NCI-H146 (cell line): ENCODE results near the gene STT3B.

Experiments
- DNase-seq: peaks from one replicate; lab custom pipeline; 2025; lab: John Stamatoyannopoulos, UW

STT3B gene

DNA sequence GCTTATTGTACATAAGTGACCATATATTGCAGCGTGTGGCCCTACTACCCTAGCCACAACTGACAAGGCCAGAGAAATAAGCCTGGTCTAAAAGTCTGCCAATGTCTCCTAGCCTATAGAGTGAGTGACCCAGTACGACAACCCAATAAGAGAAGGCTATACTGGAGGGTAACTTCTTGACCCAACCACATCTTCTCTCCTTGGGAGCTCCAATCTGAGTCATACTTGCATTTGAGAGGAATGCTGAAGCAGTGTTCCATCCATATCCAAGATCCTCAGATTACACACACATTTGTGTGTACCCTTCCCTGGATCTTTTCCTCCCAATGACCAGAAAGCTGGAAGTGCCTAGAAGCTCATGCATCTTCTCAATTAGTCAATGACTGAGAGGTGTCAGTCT is 11.3 kb upstream of the STT3B start:
- DNase-seq, result no peak

DNA sequence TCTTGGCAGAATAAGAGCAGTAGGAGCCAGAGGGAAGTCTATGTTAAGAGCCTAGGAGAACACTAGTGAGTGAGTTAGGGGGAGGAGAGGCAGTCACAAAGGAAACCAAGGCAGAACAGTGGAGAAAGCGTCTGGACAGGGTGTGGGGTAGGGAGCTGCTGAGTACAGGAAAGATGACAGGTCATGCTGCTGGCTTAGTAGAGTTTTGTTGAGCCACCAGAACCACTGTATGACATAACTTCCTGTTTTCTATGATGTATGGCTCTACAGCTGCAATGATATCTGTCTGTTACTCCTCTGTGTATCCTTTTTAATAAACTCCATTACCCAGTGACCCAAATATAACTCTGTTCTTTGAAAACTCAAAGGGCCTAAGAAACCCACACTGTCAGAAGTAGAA is 10.6 kb upstream of the STT3B start:
- DNase-seq, result no peak

DNA sequence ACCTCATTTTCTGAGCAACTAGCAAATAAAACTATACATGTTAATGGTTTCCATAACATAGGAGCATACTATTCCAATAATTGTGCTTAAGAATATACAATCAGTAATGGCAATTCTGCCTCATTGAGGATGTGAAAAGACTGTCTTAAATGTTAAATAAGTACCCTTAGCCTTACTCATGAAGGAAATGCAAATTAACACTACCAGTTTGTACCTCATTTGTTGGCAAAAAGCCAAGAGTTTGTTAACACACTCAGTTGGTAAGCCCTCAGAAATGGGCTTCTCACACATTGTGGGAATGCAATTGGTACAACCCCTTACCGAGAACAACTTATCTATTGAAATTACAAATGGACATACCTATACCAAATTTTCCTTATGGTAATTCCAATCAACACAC is 9.2 kb upstream of the STT3B start:
- DNase-seq, result no peak

DNA sequence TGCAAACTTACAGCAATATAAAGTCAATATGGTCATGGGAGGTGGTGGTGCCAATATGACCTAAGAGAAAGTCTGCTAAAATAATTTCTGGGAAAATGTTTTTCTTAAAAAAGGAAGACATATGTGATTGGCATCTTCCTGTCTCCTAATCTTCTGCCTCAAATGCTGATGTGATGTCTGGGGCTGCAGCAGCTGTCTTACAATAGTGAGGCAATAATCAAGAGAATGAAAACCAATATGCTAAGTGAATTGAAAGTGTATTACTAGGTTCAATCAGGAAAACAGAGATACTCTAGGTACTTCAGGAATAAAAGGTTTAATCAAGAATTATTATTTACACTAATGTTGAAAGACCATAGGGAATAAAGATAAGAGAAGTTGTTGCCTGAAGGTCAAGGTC is 7.2 kb upstream of the STT3B start:
- DNase-seq, result no peak

DNA sequence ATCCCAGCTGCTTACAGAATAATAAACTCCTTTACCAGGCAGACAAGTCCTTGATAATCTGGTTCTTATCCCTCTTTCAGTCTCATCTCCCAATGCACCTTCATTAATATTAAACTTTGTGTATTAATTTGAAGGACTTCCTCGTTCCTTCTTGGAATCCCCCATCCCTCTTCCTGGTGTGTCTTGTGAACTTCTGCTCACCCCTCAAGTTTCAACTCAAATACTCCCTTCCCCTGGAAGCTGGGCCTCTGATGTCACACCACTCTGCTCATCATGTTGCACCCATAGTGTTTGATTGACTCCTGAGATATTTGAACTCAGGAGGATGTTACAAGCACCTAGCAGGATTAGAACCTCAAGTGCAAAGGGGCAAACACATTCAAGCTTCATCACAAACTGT is 3.3 kb upstream of the STT3B start:
- no peak for DNase-seq

DNA sequence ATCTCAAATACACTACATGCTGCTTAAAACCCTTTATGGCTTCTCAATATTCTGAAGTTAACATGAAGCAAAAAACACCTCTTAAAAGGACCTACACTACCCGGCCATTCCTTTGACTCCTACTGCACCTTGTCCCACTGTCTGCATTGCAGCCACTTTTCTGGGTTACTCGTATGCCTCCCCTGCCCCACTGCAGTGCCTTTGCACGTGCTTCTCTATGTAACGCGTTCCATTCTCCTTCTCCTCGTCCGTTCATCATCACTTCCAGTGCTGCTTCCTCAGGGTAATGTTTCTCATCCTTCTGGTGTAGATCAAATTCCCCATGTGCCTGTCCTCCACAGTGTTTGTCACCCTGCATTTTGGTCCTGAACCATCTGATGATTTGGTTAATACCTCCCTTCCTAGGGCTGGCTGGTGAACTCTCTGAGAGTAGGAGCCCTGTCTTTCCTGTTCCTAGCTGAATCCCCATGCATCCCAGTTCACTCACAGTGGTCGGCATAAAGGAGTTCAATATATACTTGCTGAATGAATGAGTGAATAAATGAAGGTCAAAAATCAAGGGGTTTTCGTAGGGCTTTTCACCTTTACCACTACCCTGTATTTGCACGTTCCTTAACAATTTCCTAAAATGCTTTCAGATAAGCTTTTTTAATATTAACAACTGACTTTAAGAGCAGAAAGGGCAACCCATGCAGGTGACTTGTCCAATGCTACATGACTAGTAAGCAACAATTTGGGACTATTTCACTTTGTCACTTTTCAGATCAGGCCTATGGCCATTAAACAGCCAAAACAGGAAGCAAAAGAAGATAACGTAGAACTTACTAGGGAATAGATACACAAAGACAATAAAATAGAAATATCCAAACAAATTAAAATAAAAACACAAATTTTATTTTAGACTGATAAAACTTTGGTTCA is 2.4 kb upstream of the STT3B start:
- DNase-seq, result no peak

DNA sequence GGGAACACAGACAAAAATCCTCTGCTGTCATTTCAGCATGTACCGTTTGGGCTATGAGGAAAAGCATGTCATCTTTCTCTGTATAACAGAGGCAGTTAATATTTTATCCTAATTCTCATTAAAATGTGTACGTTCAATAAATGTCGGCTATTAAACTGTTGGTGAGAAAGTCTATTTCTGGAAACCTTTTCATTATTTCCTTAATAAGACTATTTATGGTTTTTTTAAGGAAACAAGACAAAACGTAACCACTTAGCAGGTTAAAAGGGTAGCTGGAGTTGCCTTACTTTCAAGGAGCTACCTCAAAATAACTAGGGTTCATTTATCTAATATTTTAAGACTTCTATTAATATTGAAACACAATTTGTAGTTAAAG is 1.8 kb upstream of the STT3B start:
- DNase-seq, result no peak

DNA sequence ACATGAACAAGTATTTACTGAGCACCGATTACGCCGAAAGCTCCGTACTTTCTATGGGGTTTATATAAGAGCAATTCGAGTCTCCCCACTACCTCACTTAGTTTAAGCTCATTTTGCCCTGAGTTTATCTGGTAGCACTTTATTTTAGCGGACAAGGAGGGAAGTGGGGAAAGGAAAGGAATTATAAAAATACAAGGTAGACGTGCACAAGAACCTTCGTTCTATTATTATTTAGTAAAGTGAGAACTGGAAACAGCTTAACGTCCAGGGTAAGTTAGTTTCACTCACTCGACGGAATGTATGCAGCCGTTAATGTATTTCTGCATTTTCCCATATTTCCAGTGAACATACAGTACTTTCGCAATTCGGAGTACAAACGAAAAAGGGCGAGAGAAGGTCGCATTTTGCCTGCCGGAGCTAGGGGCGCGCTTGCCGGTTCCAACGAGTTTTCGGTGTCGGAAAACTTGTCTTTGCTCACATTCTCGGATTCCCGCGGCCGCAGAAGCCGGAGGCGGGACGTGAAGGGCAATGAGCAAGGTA is 1.2 kb upstream of the STT3B start:
- DNase-seq, result peak; percentile 37

DNA sequence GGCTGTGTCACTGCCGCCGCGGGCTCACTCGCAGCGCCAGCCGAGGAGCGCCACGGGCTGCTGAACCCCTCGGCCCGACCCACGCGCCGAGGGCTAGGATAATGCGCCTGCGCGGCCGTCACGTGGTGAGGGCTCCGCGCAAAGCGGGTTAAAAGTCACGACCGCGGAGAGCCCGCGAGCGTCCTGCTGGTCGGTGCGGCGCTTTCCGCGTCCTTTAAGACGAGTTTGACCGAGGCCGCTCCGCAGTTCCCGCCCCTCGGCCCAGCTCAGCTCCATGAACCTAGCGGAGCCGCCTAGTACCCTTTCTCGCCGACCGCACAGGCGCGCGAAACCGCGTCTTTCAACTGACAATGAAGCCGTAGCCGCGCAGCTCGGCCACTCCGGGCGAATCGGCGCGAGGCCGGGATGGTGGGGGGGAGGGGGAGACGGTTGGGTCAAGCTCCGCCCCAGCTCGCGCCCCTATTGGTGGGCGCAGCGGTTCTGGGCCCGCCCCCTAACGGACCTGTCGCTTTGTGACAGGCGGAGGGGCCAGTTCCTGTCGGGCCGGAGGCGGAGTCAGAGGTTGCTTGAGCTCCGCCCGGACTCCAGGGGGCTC is 636 bp upstream of the STT3B start:
- peak; percentile 98 for DNase-seq

DNA sequence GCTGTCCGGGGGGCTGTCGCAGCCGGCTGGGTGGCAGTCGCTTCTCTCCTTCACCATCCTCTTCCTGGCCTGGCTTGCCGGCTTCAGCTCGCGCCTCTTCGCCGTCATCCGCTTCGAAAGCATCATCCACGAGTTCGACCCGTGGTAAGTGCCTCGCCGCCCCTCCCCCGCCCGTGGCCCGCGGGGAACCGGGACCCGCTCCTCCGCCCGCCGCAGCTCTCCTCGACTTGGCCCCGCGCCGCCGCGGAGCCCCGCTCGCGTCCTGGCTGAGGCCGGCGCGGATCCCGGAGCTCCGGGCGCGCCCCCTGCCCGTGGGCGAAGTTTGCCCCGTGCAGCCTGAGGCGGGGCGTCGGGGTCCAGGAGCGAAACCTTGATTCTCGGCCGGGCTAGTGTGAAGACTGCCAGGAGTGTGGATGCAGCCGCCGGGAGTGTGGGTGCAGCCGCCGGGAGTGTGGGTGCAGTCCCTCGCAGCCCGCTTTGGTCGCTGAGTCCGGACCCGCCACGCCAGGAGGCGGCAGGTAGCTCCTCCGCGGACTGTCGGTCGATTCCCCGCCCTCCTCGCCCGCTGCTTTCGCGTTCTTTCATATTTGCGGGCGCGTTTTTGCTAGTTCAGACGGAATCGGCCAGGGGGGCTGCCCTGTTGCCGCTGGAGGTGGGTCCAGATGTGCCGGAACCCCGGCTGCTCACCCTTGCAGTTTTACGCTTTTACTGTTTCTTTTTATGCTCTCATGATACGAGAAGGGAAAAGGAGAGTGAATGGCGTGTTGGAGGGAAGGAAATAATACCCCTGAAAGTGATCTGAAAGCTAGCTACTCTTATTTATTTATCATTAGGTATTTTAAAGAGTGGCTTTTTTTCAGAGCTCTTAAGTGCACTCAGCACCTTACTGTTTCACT is 692 bp downstream of the STT3B start:
- DNase-seq, result peak; percentile 58

DNA sequence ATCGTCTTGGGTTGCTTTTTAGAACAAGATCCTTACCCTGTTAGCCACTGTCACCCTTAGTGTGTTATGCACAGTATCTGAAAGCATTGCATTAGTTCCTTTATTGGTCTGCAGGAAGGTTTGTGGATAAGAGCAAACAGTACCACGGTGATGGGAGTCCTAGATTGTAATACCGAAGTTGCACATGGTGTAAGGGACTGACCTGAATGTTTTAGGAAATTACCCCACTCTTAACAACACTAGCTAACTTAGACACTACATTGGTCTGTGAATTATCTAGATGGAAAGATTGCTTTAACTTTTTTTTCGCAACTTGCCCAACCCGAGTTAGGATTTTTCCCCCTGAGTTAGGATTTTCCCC is 1.3 kb downstream of the STT3B start:
- no peak for DNase-seq

DNA sequence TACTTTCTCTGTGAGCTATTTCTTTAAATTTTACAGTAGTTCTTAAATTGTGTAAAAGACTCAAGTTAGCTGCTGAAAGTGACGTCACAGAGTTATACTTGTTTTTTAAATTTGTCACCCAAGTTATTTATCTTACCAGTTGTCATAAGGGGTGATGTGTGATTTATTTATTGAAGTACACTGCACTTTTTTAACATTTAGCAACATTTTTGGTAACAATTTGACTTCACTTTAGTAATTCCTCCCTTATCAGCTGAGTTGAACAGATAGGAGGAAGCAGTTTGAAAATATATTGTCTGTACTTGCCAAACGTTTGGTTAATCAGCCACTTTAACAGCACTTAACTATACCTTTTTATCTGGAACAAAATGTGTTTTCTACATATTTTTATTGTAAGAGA is 3.8 kb downstream of the STT3B start:
- DNase-seq, result no peak

DNA sequence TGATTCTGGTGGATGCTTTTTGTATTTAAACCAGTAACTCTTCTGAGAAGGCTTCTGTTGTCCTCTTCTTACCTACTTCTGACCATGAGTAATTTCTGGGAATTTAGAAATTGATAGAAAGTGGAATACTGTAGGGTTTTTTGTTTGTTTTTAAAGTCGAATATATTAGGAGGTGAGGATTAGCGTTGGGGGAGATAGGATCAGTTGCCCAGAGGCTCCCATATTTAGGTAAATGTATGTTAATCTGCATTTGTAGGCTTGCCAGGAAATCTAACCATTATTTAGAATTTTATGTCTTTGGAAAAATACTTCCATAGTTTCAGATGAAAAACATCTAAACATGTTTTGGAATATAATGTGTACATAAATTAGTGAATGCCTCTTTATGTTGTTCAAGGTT is 6.1 kb downstream of the STT3B start:
- no peak for DNase-seq

DNA sequence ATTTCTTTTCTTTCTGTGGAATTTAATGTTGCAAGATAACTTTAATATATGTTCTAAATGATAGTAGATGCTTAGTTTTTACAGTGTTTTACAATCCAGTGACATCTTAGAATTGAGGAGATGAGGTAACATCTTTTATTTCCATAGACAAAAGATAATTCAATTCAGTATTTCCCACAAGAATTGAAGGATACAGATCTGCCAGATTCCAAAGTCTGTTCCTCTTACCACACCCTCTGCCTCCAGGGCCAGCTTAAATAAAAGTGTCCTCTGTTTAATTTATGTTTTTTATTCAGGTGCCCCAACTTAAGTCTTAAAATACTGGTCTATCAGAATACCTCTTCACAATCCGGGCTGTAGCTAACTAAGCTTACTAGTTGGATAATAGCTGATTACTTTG is 6.5 kb downstream of the STT3B start:
- DNase-seq, result no peak

DNA sequence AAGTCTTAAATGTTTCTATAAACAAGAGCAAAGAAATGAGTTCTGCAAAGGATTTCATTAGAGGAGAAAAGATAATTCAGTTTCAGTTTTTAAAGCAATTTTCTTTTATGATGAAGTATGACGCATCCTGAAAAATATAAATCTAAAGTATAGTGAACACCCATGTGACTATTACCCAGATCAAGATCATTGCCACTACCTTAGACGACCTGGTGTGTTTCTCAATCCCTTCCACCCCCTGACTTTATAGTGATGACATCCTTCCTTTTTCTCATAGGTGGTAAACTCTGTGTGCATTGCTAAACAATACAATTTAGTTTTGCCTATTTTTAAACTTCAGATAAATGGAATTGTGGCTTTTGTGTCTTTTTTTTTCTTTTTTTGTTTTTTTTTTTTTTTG is 8.4 kb downstream of the STT3B start:
- DNase-seq, result no peak

DNA sequence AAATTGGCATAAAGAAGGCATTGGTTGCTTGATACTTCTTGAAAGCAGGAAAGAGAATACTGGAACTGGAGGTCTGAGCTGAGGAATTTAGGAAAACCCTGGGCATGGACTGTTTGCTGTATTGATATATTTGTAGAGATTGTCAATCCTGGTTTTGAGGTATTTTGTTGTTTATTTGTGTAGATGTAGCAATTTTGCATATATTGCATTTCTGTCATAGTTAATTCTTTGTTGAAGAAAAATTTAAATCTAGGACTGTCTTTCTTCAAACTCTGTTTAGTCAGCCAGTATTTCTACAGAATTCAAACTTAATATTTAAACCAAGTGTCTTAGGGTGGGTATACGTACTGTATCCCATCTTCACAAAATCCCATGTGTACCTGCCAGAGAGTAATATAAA is 9.5 kb downstream of the STT3B start:
- no peak for DNase-seq

DNA sequence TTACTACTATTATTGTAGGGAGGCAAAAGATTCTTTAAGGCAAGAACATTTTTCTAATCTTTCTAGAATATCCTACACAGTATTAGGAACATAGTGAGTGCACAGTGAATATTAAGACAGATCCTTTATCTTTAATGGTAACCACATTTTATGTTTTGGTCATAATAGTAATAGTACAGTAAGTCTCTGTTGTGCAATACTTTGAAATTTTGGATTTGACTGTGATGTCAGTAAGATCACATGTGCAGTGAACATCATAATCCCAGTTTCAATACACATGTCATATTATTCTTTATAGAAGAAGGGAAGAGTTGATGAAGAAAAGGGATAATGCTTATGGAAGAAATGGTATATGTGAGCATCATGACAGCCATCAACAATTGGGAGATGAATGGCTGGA is 10.7 kb downstream of the STT3B start:
- no peak for DNase-seq

DNA sequence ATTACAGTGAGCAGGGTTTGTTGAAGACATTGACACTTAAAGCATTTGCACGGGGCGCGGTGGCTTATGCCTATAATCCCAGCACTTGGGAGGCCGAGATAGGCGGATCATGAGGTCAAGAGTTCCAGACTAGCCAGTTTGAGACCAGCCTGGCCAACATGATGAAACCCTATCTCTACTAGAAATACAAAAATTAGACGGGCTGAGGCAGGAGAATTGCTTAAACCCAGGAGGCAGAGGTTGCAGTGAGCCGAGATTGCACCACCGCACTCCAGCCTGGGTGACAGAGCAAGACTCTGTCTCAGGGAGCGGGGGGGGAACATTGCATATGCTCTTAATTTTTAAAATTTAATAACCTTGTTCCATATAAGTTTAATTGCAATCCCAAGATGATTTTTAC is 11.9 kb downstream of the STT3B start:
- no peak for DNase-seq

DNA sequence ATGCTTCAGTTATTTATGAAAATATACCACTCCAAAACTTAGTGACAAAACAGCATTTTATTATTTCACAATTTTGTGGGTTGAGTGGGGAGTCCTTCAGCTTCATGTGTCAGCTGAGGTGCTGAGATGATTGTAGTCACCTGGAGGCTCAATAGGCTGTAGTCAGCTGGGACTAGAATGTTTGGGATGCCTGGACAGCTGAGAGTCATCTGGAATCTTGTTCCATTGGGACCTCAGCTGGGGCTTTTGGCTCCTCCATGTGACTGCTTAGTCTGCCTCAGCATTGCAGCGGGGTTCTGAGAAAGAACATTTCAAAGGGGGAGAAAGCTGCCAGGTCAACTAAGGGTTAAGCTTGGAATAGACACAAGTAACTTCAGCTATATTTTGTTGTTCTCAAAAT is 13.4 kb downstream of the STT3B start:
- DNase-seq, result no peak

DNA sequence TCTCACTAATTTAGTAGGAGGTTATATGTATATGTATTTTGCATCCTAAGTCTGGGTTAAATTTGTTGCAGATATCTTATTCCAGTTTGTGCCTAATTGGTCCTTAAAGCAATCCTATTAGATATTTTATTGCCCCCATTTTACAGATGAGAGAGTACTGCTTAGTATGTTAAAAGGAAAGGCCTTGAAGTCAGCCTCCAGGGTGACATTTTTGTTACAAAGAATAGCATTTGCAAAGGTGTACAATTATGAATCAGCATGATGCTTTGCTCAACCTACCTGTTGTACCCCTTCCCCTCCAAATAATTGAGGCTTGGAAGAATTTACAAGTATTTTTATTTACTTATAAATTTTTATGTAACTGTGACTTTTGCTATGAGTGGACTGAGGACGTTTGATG is 14.0 kb downstream of the STT3B start:
- no peak for DNase-seq

DNA sequence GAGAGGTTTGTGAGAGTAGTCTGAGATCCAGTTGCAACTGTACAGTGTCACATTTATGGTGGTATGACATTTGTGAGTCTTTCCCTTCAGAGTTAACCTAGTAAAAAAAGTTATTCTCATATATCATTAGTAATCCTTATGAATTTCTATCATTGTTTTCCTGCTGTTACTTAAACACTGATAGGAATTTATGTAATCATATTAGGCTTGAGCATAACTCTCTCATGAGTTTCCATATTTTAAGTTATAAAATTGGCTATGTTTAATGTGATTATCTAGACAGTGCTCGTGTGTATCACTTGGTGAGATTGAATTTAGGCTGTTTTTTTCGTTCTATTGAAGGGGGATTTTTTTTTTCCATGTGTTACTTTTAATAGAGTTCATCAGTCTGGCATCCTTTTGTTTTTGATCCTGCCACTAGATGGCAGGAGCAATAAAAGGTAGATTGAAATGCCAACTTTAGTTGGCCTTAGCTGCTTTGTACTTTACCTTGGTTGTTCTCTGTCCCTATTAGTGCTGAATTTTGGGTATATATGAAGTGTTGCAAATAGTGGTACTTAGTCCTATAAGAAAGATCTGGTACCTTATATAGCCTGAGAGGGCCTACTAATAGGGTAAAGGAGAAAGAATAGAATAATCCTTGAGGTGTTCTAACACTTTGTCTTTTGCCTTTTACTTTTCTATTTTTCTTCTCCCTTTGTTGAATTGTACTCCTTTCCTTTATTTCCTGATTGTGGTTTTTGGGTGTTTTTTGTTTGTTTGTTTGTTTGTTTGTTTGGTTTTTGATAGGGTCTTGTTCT is 17.9 kb downstream of the STT3B start:
- DNase-seq, result no peak

DNA sequence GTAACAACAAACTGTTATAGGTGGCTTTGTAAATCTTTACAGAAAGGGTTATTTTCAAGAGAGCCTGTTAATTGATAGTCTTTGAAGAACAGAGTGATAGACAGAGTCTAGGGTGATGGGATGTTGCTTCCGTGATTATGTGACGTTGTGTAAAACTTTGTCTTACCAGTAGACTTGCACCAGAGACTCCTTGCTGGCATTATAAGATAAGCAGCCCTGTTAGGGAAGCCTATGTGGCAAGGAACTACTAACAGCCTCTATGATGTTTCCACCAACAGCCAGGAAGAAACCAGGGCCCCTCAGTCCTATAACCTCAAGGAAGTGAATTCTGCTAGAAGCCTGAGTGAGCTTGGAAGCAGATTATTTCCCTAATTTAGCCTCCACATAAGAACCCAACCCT is 18.9 kb downstream of the STT3B start:
- DNase-seq, result no peak
